Stimulated activated CD4-positive, alpha-beta T cell treated with anti-CD3 and anti-CD28 coated beads, Interleukin-2, amount 100 ng/mL, for 24 hours (primary cell): ENCODE measurements around the gene LOC101059915.

Experiments used
- DNase-seq, 2 donors: peaks; one replicate each; pipeline ENCODE4 v3.0.0-alpha.2; 2020

The LOC101059915 gene

DNA sequence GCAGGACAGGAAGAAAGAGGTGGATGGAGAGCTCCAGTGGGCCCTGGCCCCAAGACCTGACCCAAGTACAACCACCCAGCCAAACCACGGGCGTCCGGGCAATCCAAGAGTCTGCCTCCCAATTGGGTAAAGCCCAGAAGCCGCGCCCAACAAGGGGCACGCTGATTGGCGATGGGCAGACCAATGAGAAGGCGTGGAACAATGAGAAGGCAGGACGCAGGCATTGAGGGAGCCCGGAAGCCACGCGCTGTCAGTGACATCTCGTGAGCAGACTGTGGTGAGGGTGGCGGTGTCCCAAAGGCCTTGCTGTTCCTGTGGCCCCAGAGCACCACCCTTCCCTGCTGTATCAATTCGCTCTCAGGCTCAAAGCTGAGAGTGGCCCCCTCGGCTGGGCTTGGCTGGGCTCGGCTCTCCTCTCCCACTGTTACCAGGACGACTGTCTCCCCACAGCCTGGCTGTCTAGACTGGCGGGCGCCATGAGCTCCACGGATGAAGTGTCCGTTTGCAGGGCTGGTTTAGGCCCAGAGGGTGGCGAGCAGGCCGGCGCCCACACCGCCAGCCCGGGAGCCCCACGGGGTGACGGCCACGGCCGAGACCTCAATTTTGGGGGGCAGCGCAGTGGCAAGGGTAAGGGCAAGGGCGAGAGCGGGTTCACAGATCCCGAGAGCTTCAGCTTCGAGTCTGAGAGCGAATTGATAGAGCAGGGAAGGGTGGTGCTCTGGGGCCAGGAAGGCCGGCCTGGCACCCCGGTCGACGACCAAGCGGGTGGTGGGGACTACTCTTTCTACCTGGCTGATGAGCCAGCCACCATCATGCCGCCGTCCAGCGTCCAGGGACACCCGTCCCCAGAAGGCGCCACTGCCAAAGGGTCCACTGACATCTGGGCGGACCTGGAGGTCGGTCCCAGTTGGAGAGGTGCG lies at the start of gene LOC101059915:
Gene LOC101059915 (plus strand): TSS at position 219 of the 920 bp plus-strand sequence.
- no peak for DNase-seq

DNA sequence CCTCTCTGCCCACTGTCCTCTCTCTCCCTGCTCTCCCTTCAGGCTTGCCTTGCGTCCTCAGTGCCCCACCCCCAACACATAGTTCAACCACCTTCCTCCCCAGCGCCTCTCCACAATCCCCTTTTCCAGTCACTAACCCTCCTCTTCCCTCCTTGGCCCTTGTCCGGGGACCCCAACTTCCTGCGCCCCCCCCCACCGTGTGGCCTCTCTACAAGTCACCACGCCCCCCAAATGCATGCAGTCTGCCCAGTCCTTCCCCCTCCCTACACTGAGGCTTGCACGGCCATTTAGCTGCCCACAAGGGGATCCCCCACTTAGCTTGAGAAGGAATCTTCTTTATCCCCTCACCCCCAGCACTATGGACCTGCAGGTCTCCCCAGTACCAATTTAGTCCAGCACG lies 49.6 kb upstream of the LOC101059915 start:
- DNase-seq: no peak

DNA sequence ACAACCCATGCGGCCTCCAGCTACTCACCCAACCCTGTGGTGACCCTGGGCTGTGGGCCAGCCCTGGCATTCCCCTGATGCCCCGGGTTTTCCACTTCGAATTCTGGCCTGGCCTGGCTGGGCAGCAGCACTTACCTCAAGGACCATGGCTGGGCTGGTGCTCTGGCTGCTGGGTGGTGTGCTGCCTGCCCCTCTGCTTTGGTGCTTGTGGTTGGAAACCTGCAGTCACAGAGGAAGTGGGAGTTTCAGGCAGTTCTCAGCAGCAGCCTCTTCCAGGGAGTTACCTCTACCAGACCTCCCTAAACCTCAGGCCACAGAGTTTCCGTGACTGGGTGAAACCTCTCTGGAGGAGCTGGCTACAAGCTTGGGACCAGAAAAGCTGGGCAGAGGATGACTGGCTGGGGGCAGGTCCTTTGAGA lies 49.0 kb upstream of the LOC101059915 start, which contains the start of gene CXCR3:
Gene CXCR3 (minus strand): TSS at position 209 of the 419 bp plus-strand sequence. CDS start 62 bp downstream, at position 147.
- peak; percentile 70 to 71 for DNase-seq

DNA sequence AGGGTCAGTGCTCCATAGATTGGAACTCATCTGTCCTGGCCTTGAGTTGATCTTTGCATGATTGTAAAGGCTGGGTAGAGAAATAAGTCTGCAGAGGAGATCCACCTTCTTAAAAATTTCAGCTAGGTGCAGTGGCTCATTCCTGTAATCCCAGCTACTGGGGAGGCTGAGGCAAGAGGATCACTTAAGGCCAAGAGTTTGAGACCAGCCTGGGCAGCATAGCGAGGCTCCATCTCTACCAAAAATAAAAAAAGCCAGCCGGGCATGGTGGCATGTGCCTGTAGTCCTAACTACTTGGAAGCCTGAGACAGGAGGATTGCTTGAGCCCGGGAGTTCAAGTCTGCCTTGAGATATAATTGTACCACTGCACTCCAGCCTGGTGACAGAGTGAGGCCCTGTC lies 48.6 kb upstream of the LOC101059915 start:
- no peak for DNase-seq

DNA sequence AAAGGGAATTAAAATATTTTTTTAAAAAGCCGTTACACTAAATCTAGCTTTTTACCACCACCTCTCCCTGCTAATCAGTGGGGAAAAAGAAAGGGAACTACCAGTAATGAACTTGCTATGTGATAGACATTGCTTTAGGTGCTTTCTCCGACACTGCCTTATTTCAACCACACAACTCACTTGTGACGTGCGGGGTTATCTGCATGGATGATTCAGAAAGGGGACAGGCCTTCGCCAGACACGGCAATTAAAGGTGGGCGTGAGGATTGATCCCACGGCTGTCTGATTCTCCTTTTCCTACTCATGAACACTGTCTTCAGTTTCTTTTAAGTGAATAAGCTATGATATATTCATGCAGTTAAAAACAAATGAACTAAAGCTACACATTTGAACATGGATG lies 48.2 kb upstream of the LOC101059915 start:
- DNase-seq: peak; percentile 65 to 70

DNA sequence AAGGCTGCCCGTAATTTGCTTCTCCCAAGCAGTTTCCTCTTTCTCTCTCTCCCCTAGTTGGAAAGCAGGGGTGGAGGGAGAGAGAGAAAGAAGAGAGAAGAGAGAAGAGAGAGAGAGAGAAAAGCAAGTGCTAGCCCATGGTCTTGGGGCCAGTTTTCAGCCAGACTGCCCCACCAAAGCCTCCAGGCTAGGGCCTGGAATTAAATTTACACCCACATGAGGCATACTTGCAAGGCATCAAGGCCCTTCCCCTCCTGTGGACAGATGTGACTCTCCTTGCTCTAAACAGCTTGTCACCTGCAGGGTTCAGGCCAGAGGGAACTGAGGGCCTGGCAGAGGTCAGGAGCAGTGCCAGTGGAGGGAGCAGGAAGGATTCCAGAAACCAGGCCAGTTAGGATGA lies 47.4 kb upstream of the LOC101059915 start:
- no peak for DNase-seq

DNA sequence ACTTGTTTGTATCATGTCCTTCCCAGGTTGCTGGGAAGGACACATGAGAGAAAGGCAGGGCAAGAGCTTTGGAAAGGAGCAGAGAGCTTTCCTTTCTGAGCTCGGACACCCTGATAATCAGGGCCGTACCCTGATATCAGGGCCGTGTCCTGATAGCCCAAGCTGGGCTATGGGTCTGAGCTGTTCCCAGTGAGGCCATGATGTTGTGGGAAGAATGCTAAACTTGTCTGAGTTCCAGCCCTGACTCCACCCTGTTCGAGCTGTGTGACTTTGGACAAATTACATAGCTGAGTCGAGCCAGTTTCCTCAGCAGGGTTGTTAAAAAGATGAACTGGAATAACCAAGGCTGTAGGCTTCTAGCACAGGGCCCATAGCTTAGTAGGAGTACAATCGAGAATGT lies 45.7 kb upstream of the LOC101059915 start:
- no peak for DNase-seq

DNA sequence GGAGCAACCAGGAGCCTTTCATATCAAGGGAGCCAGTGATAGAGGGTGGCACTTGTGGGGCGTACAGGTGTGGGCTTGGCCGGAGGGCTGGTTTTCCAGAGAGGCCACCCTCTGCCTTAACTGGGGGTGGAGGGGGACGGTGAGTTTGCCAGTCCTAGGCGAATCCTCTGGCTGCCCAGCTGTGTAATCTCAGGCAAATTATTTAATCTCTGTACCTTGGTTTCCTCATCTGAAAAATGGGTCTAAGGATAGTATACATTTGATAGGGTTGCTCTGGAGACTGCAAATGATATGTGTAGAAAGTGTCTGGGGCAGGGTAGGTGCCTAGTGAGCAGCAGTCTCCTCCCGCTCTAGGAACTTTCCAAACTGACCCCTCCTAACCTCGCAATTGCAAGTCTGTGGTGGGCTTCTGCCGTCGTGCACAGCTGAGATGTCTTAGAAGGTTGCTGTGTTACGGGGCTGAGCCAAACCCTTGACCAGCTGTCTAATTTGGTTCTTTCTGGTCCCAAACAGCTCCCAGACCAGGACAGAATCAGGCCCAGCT lies 45.2 kb upstream of the LOC101059915 start:
- no peak for DNase-seq

DNA sequence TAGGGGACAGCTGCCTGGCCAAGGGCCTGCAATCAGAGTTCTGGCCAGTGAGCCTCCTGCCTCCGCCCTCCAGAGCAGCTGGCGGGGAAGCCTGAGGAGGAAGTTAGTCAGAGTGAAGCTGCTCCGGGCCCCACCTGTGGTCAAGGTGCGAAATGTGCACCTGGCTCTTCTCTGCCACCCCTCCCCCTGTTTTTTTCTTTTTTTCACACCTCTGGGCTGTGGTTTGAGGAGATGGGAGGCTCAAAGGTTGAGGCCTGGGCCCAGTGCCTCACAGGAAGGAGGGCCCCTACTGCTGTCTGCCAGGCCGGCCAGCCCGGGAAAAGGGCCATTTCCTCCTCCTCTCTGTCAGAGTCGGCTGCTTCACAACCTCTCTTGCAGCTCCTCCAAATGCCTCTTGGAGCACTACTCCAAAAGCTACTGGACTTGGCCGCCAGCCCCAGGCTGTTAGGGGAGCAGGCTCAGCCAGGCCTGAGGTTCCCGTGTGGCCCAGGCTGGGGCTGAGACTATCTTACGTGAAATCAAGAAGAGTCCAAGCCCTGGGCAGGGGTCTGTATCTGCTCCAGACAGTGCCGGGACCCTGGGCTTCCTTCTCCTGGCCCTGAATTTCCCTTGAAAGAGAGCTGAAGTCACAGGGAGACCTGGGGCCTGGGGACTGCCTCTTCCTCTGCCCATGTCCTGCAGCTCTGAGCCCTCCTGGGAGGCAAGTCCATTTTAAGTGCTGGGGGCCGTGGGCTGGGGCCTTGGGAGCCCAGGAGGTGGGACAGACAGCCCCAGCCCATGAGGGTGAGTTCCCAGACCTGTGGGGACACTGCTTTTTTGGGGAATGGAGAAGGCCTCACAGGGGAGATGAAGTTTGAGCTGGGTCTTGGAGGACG lies 44.5 kb upstream of the LOC101059915 start:
- DNase-seq: peak; percentile 65 to 67

DNA sequence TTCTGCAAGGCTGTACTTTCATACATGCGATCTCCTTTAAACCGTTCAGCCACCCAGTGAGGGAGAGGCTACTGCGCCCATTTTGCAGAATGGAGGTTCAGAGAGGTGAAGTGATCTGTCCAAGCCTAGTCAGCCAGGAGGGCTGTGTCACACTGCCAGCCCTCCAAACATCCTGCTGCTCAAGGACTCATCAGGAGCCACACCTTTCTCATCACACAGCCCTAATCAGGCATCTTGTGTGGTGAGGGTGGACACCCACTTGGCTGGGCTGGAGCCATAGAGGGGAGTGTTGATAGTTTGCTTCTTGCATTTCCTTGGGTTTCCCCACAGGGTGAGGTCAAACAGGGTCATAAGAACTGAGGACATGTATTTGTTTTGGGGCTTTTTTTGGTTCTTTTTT lies 43.6 kb upstream of the LOC101059915 start:
- no peak for DNase-seq

DNA sequence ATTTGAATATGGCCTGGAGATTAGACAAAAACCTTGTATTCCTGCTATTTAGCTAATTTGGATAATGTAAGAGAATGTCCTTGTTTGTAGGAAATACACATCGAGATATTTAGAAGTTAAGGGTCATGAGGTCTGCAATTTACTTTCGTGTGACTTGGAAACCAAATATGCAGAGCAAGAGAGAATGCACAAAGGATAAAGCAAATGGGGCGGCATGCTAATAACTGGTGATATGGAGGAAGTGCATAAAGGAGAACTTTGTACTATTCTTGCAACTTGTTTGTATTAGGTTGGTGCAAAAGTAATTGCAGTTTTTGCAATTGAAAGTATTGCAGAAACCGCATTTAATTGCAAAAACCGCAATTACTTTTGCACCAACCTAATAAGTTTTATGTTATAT lies 41.9 kb upstream of the LOC101059915 start:
- no peak for DNase-seq

DNA sequence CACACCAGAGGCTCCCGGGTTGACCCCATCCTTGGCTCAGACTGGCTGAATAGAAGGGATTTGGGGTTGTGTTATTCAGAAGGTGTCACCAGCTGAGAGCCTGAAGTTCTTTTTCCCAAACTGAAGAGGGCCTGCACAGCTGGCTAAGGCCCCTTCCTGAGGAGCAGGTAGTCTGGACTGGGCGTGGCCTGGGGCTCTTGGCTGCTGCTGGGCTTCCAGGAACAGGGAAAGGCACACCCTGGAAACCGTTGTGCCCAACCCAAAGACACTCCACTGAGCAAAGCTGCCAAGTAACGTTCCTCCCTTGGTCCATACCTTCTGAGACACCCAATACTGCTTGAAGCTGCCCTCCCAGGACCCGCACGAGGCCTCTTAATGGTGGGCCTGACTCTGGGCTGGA lies 40.8 kb upstream of the LOC101059915 start:
- no peak for DNase-seq

DNA sequence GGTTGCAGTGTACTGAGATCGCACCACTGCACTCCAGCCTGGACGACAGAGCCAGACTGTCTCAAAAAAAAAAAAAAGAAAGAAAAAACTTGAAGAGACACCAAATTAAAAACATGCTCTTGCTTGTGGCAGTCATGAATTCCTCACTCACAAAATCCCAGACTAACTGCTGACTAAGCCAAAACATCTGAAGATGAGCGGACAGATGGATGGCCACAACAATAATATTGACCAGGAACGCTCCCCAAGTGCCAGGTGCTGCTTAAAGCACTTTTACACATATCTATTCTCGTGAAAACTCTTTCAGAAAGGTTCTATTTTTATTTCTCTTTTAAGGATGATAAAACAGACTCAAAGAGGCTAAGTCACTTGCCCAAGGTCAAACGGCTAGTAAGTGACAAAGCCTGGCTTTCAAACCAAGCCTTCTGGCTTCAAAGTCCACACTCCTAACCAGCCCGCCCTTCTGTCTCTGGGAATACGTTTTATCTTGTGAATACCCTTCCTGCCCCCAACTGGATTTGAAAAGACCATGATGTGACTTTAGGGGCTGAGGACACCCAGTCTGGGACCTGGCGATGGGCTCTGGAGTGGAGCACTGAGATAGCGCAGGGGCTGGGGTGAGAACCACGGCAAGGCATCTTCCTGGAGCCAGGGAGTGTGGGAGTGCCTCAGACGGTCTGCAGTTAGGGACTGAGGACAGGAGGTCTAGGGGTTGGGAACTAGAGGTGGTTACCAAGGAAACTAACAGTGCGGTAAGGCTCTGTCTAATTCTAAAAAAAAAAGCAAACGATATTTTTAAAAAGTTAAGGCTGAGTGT lies 39.5 kb upstream of the LOC101059915 start:
- DNase-seq: no peak

DNA sequence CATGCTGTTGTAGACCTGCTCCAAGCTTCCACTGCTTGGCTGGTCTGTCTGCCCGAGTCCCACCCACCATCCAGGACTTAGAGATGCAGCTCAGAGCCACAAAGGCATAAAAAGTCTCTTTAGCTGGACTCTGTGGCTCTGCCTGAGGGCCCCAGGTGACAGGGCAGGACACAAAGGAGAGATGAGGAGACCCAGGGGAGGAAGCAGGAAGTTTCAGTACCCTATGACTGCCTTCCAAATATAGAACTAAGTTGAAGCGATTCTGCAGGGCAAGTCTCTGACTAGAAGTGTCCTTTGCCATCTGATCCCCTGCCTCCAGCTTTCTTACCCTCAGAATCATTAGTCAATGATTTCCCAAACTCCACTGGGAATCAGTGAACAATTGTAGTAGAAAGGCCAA lies 37.9 kb upstream of the LOC101059915 start:
- no peak for DNase-seq

DNA sequence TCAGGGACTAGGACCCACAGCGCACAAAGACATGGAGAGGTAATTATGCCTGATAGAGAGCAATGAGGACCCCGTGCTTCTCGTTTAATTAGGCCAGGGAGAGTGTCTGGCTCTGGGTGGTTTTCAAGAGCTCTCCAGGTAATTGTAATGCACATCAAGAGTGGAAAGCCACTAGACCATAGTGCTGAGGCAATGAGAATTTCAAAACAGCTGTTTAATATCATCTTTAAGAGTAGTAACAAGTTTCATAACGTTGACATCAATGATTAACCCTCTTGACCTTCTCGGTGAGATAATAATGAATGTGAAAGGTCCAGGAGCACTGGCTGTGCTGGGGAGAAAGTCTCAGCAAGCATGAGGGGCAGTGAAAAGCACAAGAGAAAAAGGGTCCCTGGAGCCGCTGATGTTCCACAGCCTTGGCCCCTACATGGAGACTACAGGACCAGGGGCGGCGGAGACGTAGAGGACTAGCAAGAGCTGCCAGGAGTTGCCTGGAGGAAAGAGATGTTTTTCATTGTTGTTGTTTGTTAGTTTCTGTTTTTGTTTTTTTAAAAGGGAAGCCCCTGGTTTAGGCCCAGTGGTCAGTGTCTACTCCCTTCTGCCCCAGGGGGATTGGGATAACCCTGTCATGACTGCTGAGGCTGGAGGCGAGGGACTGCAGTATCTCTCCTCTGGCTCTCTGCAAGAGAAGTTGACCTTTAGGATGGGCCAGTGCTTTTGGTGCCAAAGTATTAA lies 34.3 kb upstream of the LOC101059915 start:
- no peak for DNase-seq

DNA sequence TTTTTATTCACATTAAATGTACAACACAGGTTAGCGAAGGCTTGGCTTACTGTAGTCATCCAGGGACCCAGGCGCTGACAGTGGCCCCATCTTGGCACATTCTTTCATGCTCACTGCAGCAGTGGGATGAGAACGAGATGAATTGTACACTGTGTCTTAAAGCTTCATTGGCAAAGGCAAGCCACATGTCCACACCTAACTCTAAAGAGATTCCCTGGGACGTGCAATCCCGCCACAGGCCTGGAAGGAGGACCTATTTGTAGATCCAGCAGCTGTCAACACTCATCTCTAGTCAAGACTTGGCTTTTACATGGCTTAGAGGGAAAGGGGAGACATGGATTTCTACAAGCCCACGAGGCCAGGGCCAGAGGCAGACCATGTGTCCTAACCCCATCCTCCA lies 33.0 kb upstream of the LOC101059915 start:
- no peak for DNase-seq

DNA sequence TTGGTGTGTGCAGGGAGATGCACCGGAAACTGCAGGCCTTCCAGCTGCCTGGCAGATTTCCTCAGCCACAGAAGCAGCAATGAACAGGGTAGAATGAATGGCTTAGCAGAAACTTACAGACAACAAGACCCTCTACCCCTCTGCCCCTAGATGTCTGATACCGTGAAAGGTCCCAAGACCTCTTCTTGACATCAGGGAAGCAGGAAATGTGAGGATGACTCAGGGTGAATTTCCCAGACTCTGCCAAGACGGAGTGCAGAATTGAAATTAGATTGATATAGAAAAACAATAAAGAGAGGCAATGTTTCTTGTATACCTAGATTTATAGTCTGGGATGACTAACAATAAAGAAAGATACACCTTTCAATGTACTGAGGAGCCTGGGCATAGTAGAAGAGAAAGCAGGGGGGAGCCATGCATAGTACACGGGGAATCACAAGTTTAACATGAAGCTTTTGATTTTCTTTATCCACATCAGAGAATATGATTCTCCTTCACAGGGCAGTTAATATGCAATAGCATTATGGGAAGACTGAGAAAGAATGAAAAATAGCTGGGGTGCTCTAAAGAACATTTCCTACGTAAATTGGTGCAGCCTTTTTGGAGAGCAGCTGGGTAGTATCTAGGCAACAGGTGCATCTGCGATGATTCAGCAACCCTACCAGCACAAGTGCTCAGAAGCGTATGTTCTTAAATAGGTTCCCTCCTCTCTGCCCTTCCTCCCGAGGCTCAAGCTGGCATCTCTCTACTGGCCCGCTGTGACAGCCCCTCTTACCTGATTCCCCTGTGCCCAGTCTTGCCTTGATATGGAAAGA lies 30.7 kb upstream of the LOC101059915 start:
- no peak for DNase-seq

DNA sequence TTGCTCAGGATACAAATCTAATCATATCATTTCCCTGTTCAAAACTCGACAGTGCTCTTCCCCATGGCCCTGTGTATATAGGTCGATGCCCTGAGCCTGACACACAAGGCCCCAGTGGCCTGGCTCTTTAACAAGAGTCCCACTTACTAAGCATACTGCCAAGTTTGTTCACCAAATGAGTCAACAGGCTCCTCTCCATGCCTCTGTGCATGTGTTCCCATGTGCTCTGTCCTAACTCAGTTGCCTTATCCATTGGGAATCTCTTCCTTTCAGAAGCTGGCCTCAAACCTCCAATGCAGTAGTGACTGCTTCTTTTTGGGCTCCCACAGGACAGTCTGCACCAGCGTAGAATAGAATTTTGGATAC lies 30.1 kb upstream of the LOC101059915 start:
- no peak for DNase-seq

DNA sequence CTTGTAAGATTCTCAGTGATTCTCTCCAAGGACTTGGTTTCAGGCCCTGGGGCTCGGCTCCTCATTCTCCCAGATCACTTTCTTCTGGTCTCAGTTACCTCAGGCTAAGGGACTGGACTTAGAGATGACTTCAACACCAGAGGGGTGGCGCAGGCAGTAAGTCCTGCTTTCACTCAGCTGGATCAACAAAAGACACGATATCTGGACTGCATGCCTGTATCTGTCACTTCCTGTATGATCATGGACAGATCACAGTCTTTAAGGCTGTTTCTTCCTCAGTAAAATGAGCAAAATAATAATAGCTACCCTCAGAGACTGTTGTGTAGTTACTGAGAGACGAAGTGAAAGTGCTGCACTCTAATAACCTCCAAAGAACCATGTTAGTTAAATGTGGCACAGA lies 29.5 kb upstream of the LOC101059915 start:
- DNase-seq: no peak

DNA sequence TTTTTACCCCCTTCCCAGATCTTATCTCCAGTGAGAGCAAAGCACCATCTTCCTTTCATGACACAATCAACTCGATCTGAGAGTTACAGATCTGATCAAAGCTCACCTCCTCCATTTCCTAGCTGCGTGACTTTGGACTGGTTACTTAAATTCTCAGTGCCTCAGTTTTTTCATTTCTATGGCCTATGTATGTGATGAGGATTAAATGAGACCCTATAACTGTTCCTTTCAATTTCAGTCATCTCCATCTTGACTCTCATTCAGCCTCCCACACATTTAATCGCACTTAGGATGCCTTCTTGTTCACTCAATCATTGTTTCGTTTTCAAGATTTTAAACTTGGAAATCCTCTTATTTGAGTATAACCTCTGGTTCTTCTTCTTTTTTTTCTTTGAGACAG lies 28.9 kb upstream of the LOC101059915 start:
- DNase-seq: no peak

DNA sequence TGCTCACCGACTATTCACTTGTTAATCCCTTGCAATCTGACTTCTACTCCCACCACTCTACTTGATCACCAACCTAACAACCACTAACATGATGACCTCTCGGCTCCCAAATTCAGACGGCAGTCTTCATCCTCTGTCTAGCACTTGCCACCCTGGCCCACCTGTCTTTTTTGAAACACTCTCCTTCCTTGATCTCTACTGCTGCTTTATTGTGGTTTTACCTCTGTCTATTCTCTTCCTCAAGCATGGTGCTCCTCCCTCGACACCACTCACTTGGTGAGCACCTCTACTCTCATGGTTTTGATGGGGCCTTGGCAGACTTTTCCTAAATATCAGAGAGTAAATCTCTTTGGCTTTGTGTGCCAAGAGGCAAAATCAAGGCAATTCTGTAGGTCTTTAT lies 27.3 kb upstream of the LOC101059915 start:
- no peak for DNase-seq
